PC-3 (cell line): ENCODE results near the gene CTCFL. TPM values are rescaled to one million over a fixed set of nuclear protein-coding genes. Genes with fewer than 3 reads are reported as not detected.
A peak's percentile ranks its signal among the peaks of the same experiment; 100 is the strongest.

Experiments used
- ATAC-seq: fragments of 200-7000 bp; cut with Tn5 transposase; 2 replicates; pipeline ENCODE4 v1.9.1; 2020; ENCODE audit warnings: mild to moderate bottlenecking, moderate library complexity
- BruUV-seq: library from RNA; stranded (reverse); fragments of 400-500 nt; replicated peaks from 2 replicates; lab custom pipeline; 2021; lab: Mats Ljungman, UMichigan
- CTCF ChIA-PET: fragments of 300-600 bp; sonication (Branson Sonifier 250); formaldehyde crosslinking; loops from one replicate; lab custom pipeline; 2022; ENCODE audit warnings: antibody characterized with exemption; lab: Charles Lee
- POLR2A ChIA-PET: fragments of 300-600 bp; sonication (Branson Sonifier 250); formaldehyde crosslinking; loops from one replicate; lab custom pipeline; 2022; ENCODE audit warnings: antibody characterized with exemption; ENCODE audit not compliant: unreplicated experiment; lab: Charles Lee
- DNase-seq: peaks from one replicate; pipeline ENCODE4 v3.0.0-alpha.2; 2015
- H2AFZ ChIP-seq: fragments of 300-600 bp; sonication (generic); 2 replicates; pipeline ENCODE4 v1.6.0; 2016; ENCODE audit warnings: antibody characterized with exemption, low read length
- H3F3A ChIP-seq: fragments of 300-600 bp; sonication (generic); one replicate; pipeline ENCODE4 v1.6.0; 2017; ENCODE audit warnings: antibody characterized with exemption, low read length, control low read depth, mild to moderate bottlenecking; ENCODE audit not compliant: unreplicated experiment
- H3K27ac ChIP-seq: fragments of 300-600 bp; sonication (generic); 2 replicates; pipeline ENCODE4 v1.5.1; 2016; ENCODE audit warnings: mild to moderate bottlenecking, low read length
- H3K27me3 ChIP-seq: fragments of 300-600 bp; sonication (generic); 2 replicates; pipeline ENCODE4 v1.6.1; 2016; ENCODE audit warnings: low read length, mixed read lengths
- H3K36me3 ChIP-seq: fragments of 300-600 bp; sonication (generic); 2 replicates; pipeline ENCODE4 v1.6.1; 2016; ENCODE audit warnings: low read depth, mixed run types, low read length, mixed read lengths
- H3K4me1 ChIP-seq: fragments of 300-600 bp; sonication (generic); 2 replicates; pipeline ENCODE4 v1.5.1; 2016; ENCODE audit warnings: low read length; ENCODE audit not compliant: insufficient read depth
- H3K4me2 ChIP-seq: fragments of 300-600 bp; sonication (generic); 2 replicates; pipeline ENCODE4 v1.6.0; 2016; ENCODE audit warnings: low read length
- H3K4me3 ChIP-seq: fragments of 300-600 bp; sonication (generic); 2 replicates; pipeline ENCODE4 v1.5.1; 2016; ENCODE audit warnings: mild to moderate bottlenecking, low read length, mixed read lengths
- H3K79me2 ChIP-seq: fragments of 300-600 bp; sonication (generic); 2 replicates; pipeline ENCODE4 v1.6.1; 2017; ENCODE audit warnings: low read length, mixed read lengths
- H3K9ac ChIP-seq: fragments of 300-600 bp; sonication (generic); 2 replicates; pipeline ENCODE4 v1.6.0; 2016; ENCODE audit warnings: mild to moderate bottlenecking, low read length
- H3K9me2 ChIP-seq: fragments of 300-600 bp; sonication (generic); replicated peaks from 2 replicates; pipeline ENCODE4 v1.6.1; 2016; ENCODE audit warnings: mixed run types, low read length, mixed read lengths
- H3K9me3 ChIP-seq: fragments of 300-600 bp; sonication (generic); 2 replicates; pipeline ENCODE4 v1.6.1; 2016; ENCODE audit warnings: low read length, mixed read lengths
- H4K20me1 ChIP-seq: fragments of 300-600 bp; sonication (generic); 2 replicates; pipeline ENCODE4 v1.6.1; 2016; ENCODE audit warnings: low read length, mixed read lengths
- CTCF ChIP-seq: fragments of 300-600 bp; sonication (generic); conservative IDR thresholded peaks from 2 replicates; pipeline ENCODE4 v1.5.1; 2017; ENCODE audit warnings: antibody characterized with exemption, low read depth, mild to moderate bottlenecking, low read length
- EZH2 ChIP-seq: fragments of 300-600 bp; sonication (generic); IDR thresholded peaks from one replicate; pipeline ENCODE4 v1.6.1; 2017; ENCODE audit warnings: antibody characterized with exemption, mild to moderate bottlenecking, low read length; ENCODE audit not compliant: unreplicated experiment
- EZH2phosphoT487 ChIP-seq: fragments of 300-600 bp; sonication (generic); IDR thresholded peaks from 2 replicates; pipeline ENCODE4 v1.6.1; 2018; ENCODE audit warnings: mild to moderate bottlenecking, antibody characterized with exemption, low read length, borderline replicate concordance
- intact Hi-C: fragments of 100-400 bp; cut with micrococcal nuclease; formaldehyde crosslinking; loops from 2 replicates; pipeline ENCODE4 v1.9.0; 2023
- total RNA-seq: library from RNA; depleted of rRNA; stranded (reverse); fragments of >200 nt; gene quantifications from 2 replicates; pipeline ENCODE4 v1.2.3, GENCODE V29; 2014

CTCFL gene
- total RNA-seq, 1 experiment from 2014 or later: not detected

- H3K9me2 ChIP-seq: no peaks in the 10 kb centered on the region
- H3K79me2 ChIP-seq: no peaks in the 10 kb centered on the region
- H3K4me3 ChIP-seq: no peak overlapping the region
- ATAC-seq: peak; percentile 15; the same call in 1 of the 2 replicates
- no peaks in the 10 kb centered on the region for H4K20me1 ChIP-seq
- no peak overlapping the region for H3K27ac ChIP-seq
- H3K4me1 ChIP-seq: no peaks in the 10 kb centered on the region
- BruUV-seq: no TSS peak
- CTCF ChIA-PET: no interaction called here
- H3K27me3 ChIP-seq: no peaks in the 10 kb centered on the region
- no peak for DNase-seq
- H2AFZ ChIP-seq: no peak overlapping the region
- H3F3A ChIP-seq: no peaks in the 10 kb centered on the region
- POLR2A ChIA-PET: no interaction called here
- H3K4me2 ChIP-seq: no peak overlapping the region
- TF ChIP-seq CTCF: no peak
- no peak for TF ChIP-seq EZH2phosphoT487
- TF ChIP-seq EZH2: no peak
- H3K36me3 ChIP-seq: no peaks in the 10 kb centered on the region
- intact Hi-C loops: no loop called here
- H3K9me3 ChIP-seq: no peaks in the 10 kb centered on the region
- no peak overlapping the region for H3K9ac ChIP-seq
These were observed 67.5 kb downstream of the CTCFL start for GRCh38 chr20:57457243-57458095.

- ChIA-PET POLR2A (no interaction called here), CTCF (no interaction called here)
- Histone ChIP-seq H3K79me2 (no peaks in the 10 kb centered on the region), H4K20me1 (no peaks in the 10 kb centered on the region), H2AFZ (no peak overlapping the region), H3K9me2 (no peaks in the 10 kb centered on the region), H3K4me1 (no peaks in the 10 kb centered on the region), H3K4me2 (no peak overlapping the region), H3K27ac (no peak overlapping the region), H3K4me3 (no peak overlapping the region), H3K27me3 (no peaks in the 10 kb centered on the region), H3K9ac (no peak overlapping the region), H3F3A (no peaks in the 10 kb centered on the region), H3K9me3 (no peaks in the 10 kb centered on the region), H3K36me3 (no peaks in the 10 kb centered on the region)
- intact Hi-C loops: no loop called here
- TF ChIP-seq EZH2 (no peak), EZH2phosphoT487 (no peak), CTCF (no peak)
- DNase-seq: no peak
- ATAC-seq: no peak
- BruUV-seq: no TSS peak
These were observed 68.8 kb downstream of the CTCFL start for GRCh38 chr20:57456116-57456515.

GRCh38 chr20:57455386-57455785 lies 69.6 kb downstream of the CTCFL start:
- no peaks in the 10 kb centered on the region for H3K79me2 ChIP-seq
- no peaks in the 10 kb centered on the region for H3K27me3 ChIP-seq
- H2AFZ ChIP-seq: no peak overlapping the region
- H3K4me3 ChIP-seq: no peak overlapping the region
- POLR2A ChIA-PET: interaction anchor here (0.5 kb wide), 1 partner anchor 64 kb away, joined by 4 read pairs; the partner anchor contains the start of gene RBM38
- H3K4me2 ChIP-seq: no peak overlapping the region
- CTCF ChIA-PET: no interaction called here
- H3F3A ChIP-seq: no peaks in the 10 kb centered on the region
- H3K9me3 ChIP-seq: no peaks in the 10 kb centered on the region
- H3K9ac ChIP-seq: no peak overlapping the region
- H3K36me3 ChIP-seq: no peaks in the 10 kb centered on the region
- no peaks in the 10 kb centered on the region for H4K20me1 ChIP-seq
- peaks cover 6% of the 10 kb centered on the region for H3K4me1 ChIP-seq
- TF ChIP-seq EZH2 (no peak), EZH2phosphoT487 (no peak), CTCF (no peak)
- DNase-seq: no peak
- H3K27ac ChIP-seq: no peak overlapping the region
- no TSS peak for BruUV-seq
- ATAC-seq: no peak
- intact Hi-C loops: no loop called here
- no peaks in the 10 kb centered on the region for H3K9me2 ChIP-seq
